T-helper 17 cell (primary cell): ENCODE measurements around the gene NBEAL1. TPM values are rescaled to one million over a fixed set of nuclear protein-coding genes. Genes with fewer than 3 reads are reported as not detected.
"Not testable (repeated sequence)": the region's sequence is repeated elsewhere in the genome, so short reads cannot be mapped to it uniquely, and the experiment has no call there.

Experiments
- ATAC-seq: fragments of 150-1000 bp; cut with Tn5 transposase; 2 replicates; pipeline ENCODE4 v1.10.0; 2021; ENCODE audit warnings: mild to moderate bottlenecking, moderate library complexity
- DNase-seq, 3 donors: peaks; one replicate each; pipeline versions ENCODE4 v3.0.0 to v3.0.0-alpha.2; 2020 to 2021
- H3K9me3 ChIP-seq: one replicate; pipeline ENCODE4 v1.7.0; 2013; ENCODE audit warnings: low read length, mild to moderate bottlenecking; ENCODE audit not compliant: control insufficient read depth, poor library complexity, severe bottlenecking
- H3K27ac Mint-ChIP-seq: one replicate; pipeline ENCODE4 v1.8.0; 2022; ENCODE audit warnings: mild to moderate bottlenecking, moderate library complexity, mixed read lengths
- H3K27me3 Mint-ChIP-seq: one replicate; pipeline ENCODE4 v1.8.0; 2022; ENCODE audit warnings: mixed read lengths
- H3K36me3 Mint-ChIP-seq: one replicate; pipeline ENCODE4 v1.8.0; 2022; ENCODE audit warnings: low read depth, mixed read lengths
- H3K4me1 Mint-ChIP-seq: one replicate; pipeline ENCODE4 v1.8.0; 2022; ENCODE audit warnings: mild to moderate bottlenecking, mixed read lengths
- H3K4me3 Mint-ChIP-seq: one replicate; pipeline ENCODE4 v1.8.0; 2022; ENCODE audit warnings: mild to moderate bottlenecking, moderate library complexity, mixed read lengths
- total RNA-seq, 4 donors: library from RNA in 2 of 4; stranded (reverse) in 2 of 4; gene quantifications; one replicate each; pipeline ENCODE4 v1.2.3 and lab custom pipeline; 2022 to 2026

NBEAL1 gene
- total RNA-seq, 2 donors from 2014 or later = 7.7 to 11.5 TPM

- ATAC-seq (no peak), DNase-seq (no peak)
- Mint-ChIP-seq H3K27me3 (no peaks in the 10 kb centered on the region), H3K36me3 (peaks cover 6% of the 10 kb centered on the region), H3K4me3 (no peak overlapping the region), H3K4me1 (no peaks in the 10 kb centered on the region), H3K27ac (no peak overlapping the region)
- H3K9me3 ChIP-seq = no peaks in the 10 kb centered on the region
These were observed 153.1 kb downstream of the NBEAL1 start for GRCh38 chr2:203167751-203168150.

- no peak for DNase-seq
- H3K9me3 ChIP-seq = no peaks in the 10 kb centered on the region
- Mint-ChIP-seq H3K27me3 (no peaks in the 10 kb centered on the region), H3K27ac (no peak overlapping the region), H3K4me3 (no peak overlapping the region), H3K4me1 (no peaks in the 10 kb centered on the region), H3K36me3 (peaks cover 6% of the 10 kb centered on the region)
- ATAC-seq = no peak
These were observed 155.8 kb downstream of the NBEAL1 start for GRCh38 chr2:203170502-203170901.

- Mint-ChIP-seq H3K4me3 (no peak overlapping the region), H3K27ac (no peak overlapping the region), H3K27me3 (no peaks in the 10 kb centered on the region), H3K4me1 (no peaks in the 10 kb centered on the region), H3K36me3 (peaks cover 2% of the 10 kb centered on the region)
- ATAC-seq (no peak), DNase-seq (no peak)
- H3K9me3 ChIP-seq = no peaks in the 10 kb centered on the region
These were observed 160.7 kb downstream of the NBEAL1 start for GRCh38 chr2:203175371-203175770.

GRCh38 chr2:203177361-203177760, 162.7 kb downstream of the NBEAL1 start:
- no peaks in the 10 kb centered on the region for H3K4me1 Mint-ChIP-seq
- DNase-seq = no peak
- no peaks in the 10 kb centered on the region for H3K27me3 Mint-ChIP-seq
- H3K27ac Mint-ChIP-seq = no peak overlapping the region
- H3K9me3 ChIP-seq = no peaks in the 10 kb centered on the region
- ATAC-seq = no peak
- H3K4me3 Mint-ChIP-seq = no peak overlapping the region
- H3K36me3 Mint-ChIP-seq = peaks cover 2% of the 10 kb centered on the region

GRCh38 chr2:203185864-203186263, 171.2 kb downstream of the NBEAL1 start:
- Mint-ChIP-seq H3K4me3 (no peak overlapping the region), H3K4me1 (no peaks in the 10 kb centered on the region), H3K36me3 (peaks cover 4% of the 10 kb centered on the region), H3K27me3 (no peaks in the 10 kb centered on the region), H3K27ac (no peak overlapping the region)
- ATAC-seq = no peak
- no peak for DNase-seq
- peaks cover 3% of the 10 kb centered on the region for H3K9me3 ChIP-seq

- H3K9me3 ChIP-seq, H3K36me3 Mint-ChIP-seq, H3K27ac Mint-ChIP-seq, ATAC-seq, H3K4me3 Mint-ChIP-seq, H3K4me1 Mint-ChIP-seq, H3K27me3 Mint-ChIP-seq, DNase-seq: not testable (repeated sequence)
These were observed 175.9 kb downstream of the NBEAL1 start for GRCh38 chr2:203190547-203190946.

- not testable (repeated sequence) for H3K27me3 Mint-ChIP-seq, H3K9me3 ChIP-seq, H3K36me3 Mint-ChIP-seq, H3K4me1 Mint-ChIP-seq, H3K4me3 Mint-ChIP-seq, ATAC-seq, H3K27ac Mint-ChIP-seq, DNase-seq
These were observed 176.4 kb downstream of the NBEAL1 start for GRCh38 chr2:203191026-203191425.

GRCh38 chr2:203191961-203192360, 177.3 kb downstream of the NBEAL1 start:
- Mint-ChIP-seq H3K27ac (no peak overlapping the region), H3K4me3 (no peak overlapping the region), H3K27me3 (no peaks in the 10 kb centered on the region), H3K36me3 (peaks cover 4% of the 10 kb centered on the region), H3K4me1 (no peaks in the 10 kb centered on the region)
- H3K9me3 ChIP-seq = no peaks in the 10 kb centered on the region
- DNase-seq (no peak), ATAC-seq (no peak)

GRCh38 chr2:203195331-203196036, 180.8 kb downstream of the NBEAL1 start:
- ATAC-seq = no peak
- H3K27ac Mint-ChIP-seq = no peak overlapping the region
- H3K4me3 Mint-ChIP-seq = no peak overlapping the region
- no peaks in the 10 kb centered on the region for H3K9me3 ChIP-seq
- H3K4me1 Mint-ChIP-seq = no peaks in the 10 kb centered on the region
- no peak for DNase-seq
- H3K36me3 Mint-ChIP-seq = peaks cover 1% of the 10 kb centered on the region
- H3K27me3 Mint-ChIP-seq = no peaks in the 10 kb centered on the region

- no peak for DNase-seq
- H3K27me3 Mint-ChIP-seq = no peaks in the 10 kb centered on the region
- H3K4me1 Mint-ChIP-seq = no peaks in the 10 kb centered on the region
- no peak for ATAC-seq
- peaks cover under 1% of the 10 kb centered on the region for H3K36me3 Mint-ChIP-seq
- no peak overlapping the region for H3K4me3 Mint-ChIP-seq
- no peaks in the 10 kb centered on the region for H3K9me3 ChIP-seq
- H3K27ac Mint-ChIP-seq = no peak overlapping the region
These were observed 186.2 kb downstream of the NBEAL1 start for GRCh38 chr2:203200866-203201265.

GRCh38 chr2:203201426-203201825, 186.8 kb downstream of the NBEAL1 start:
- Mint-ChIP-seq H3K27me3 (no peaks in the 10 kb centered on the region), H3K4me3 (no peak overlapping the region), H3K27ac (no peak overlapping the region), H3K36me3 (peaks cover 4% of the 10 kb centered on the region), H3K4me1 (no peaks in the 10 kb centered on the region)
- DNase-seq (no peak), ATAC-seq (no peak)
- no peaks in the 10 kb centered on the region for H3K9me3 ChIP-seq

- Mint-ChIP-seq H3K36me3 (peaks cover 4% of the 10 kb centered on the region), H3K27me3 (no peaks in the 10 kb centered on the region), H3K4me3 (no peak overlapping the region), H3K27ac (no peak overlapping the region), H3K4me1 (peaks cover 11% of the 10 kb centered on the region)
- no peaks in the 10 kb centered on the region for H3K9me3 ChIP-seq
- ATAC-seq (no peak), DNase-seq (no peak)
These were observed 194.9 kb downstream of the NBEAL1 start for GRCh38 chr2:203209538-203209937.

GRCh38 chr2:203225423-203226039, 210.9 kb downstream of the NBEAL1 start:
- Mint-ChIP-seq H3K27ac (no peak overlapping the region), H3K4me3 (no peak overlapping the region), H3K4me1 (no peaks in the 10 kb centered on the region), H3K27me3 (no peaks in the 10 kb centered on the region), H3K36me3 (no peaks in the 10 kb centered on the region)
- H3K9me3 ChIP-seq = no peaks in the 10 kb centered on the region
- peak; percentile 84 for ATAC-seq
- peak in 2 of 3 donors; percentile 14 to 20 for DNase-seq

- not testable (repeated sequence) for H3K4me1 Mint-ChIP-seq, H3K27ac Mint-ChIP-seq, H3K9me3 ChIP-seq, H3K4me3 Mint-ChIP-seq, H3K36me3 Mint-ChIP-seq, H3K27me3 Mint-ChIP-seq, ATAC-seq, DNase-seq
These were observed 215.0 kb downstream of the NBEAL1 start for GRCh38 chr2:203229674-203230073.
